Natural killer cell treated with Interleukin-12 subunit alpha and Interleukin-12 subunit beta and Interleukin-15 and Interleukin-18, amount 100 ng/mL, for 72 hours (primary cell): ENCODE results near the gene DENND1A. TPM values are rescaled to one million over a fixed set of nuclear protein-coding genes. Genes with fewer than 3 reads are reported as not detected.
"Not testable (repeated sequence)": the region's sequence is repeated elsewhere in the genome, so short reads cannot be mapped to it uniquely, and the experiment has no call there.

ENCODE experiments used
- ATAC-seq, 2 donors: fragments of 150-1000 bp; cut with Tn5 transposase in 1 of 2; sonication (Bioruptor Pico), chemical (Tn5 transposase) in 1 of 2; 2 replicates each; pipeline ENCODE4 v1.10.0; 2021
- DNase-seq: peaks from one replicate; pipeline ENCODE4 v3.0.0; 2022; ENCODE audit warnings: low spot score
- H3K27ac Mint-ChIP-seq, 2 donors: 1 replicate in 1 of 2; 2 replicates in 1 of 2; pipeline ENCODE4 v1.8.0; 2022; ENCODE audit warnings: mixed read lengths in 2 of 2, mild to moderate bottlenecking in 1 of 2, moderate library complexity in 1 of 2
- H3K27me3 Mint-ChIP-seq, 2 donors: 1 replicate in 1 of 2; 2 replicates in 1 of 2; pipeline ENCODE4 v1.8.0; 2022; ENCODE audit warnings: mixed read lengths in 2 of 2
- H3K36me3 Mint-ChIP-seq: one replicate; pipeline ENCODE4 v1.8.0; 2022; ENCODE audit warnings: mixed read lengths
- H3K4me1 Mint-ChIP-seq, 2 donors: 1 replicate in 1 of 2; 2 replicates in 1 of 2; pipeline ENCODE4 v1.8.0; 2022; ENCODE audit warnings: low read depth in 2 of 2, mixed read lengths in 2 of 2, mild to moderate bottlenecking in 1 of 2
- H3K4me3 Mint-ChIP-seq: one replicate; pipeline ENCODE4 v1.8.0; 2022; ENCODE audit warnings: mixed read lengths
- H3K9me3 Mint-ChIP-seq: 2 replicates; pipeline ENCODE4 v1.8.0; 2022; ENCODE audit warnings: mixed read lengths
- total RNA-seq, 2 donors: library from RNA; stranded (reverse); gene quantifications; one replicate each; pipeline ENCODE4 v1.2.3, GENCODE V29; 2022

DENND1A gene
- total RNA-seq, 2 donors from 2014 or later: 24.6 to 28.8 TPM

- peaks cover 6% of the 10 kb centered on the region for H3K36me3 Mint-ChIP-seq
- DNase-seq (no peak), ATAC-seq (no peak)
- no peak overlapping the region for H3K27ac Mint-ChIP-seq
- H3K4me1 Mint-ChIP-seq: peaks cover 19 to 26% of the 10 kb centered on the region in 2 donors
- peaks cover 0 to 8% of the 10 kb centered on the region in 2 donors for H3K27me3 Mint-ChIP-seq
- no peak overlapping the region for H3K4me3 Mint-ChIP-seq
- no peaks in the 10 kb centered on the region for H3K9me3 Mint-ChIP-seq
Observed at GRCh38 chr9:123642291-123643278, 287.3 kb downstream of the DENND1A start.

GRCh38 chr9:123640792-123641222 lies 289.1 kb downstream of the DENND1A start:
- H3K4me1 Mint-ChIP-seq: peaks cover 21 to 35% of the 10 kb centered on the region in 2 donors
- no peak overlapping the region for H3K4me3 Mint-ChIP-seq
- DNase-seq (no peak), ATAC-seq (peak; percentile 80 to 89)
- peaks cover 0 to 8% of the 10 kb centered on the region in 2 donors for H3K27me3 Mint-ChIP-seq
- no peaks in the 10 kb centered on the region for H3K9me3 Mint-ChIP-seq
- peaks cover 6% of the 10 kb centered on the region for H3K36me3 Mint-ChIP-seq
- H3K27ac Mint-ChIP-seq: peak overlapping the region in 1 of 2 donors; percentile 16

- Mint-ChIP-seq H3K4me1 (peaks cover 23 to 35% of the 10 kb centered on the region in 2 donors), H3K9me3 (no peaks in the 10 kb centered on the region), H3K27me3 (peaks cover 0 to 10% of the 10 kb centered on the region in 2 donors), H3K27ac (peak overlapping the region in 1 of 2 donors; percentile 45), H3K4me3 (no peak overlapping the region), H3K36me3 (peaks cover 6% of the 10 kb centered on the region)
- no peak for DNase-seq
- no peak for ATAC-seq
Observed at GRCh38 chr9:123639743-123640142, 290.2 kb downstream of the DENND1A start.

GRCh38 chr9:123637945-123638634 lies 291.8 kb downstream of the DENND1A start:
- no peaks in the 10 kb centered on the region for H3K9me3 Mint-ChIP-seq
- peaks cover 0 to 13% of the 10 kb centered on the region in 2 donors for H3K27me3 Mint-ChIP-seq
- H3K27ac Mint-ChIP-seq: peak overlapping the region; percentile 10 to 44
- DNase-seq (no peak), ATAC-seq (peak; percentile 53 to 68)
- peak overlapping the region; percentile 83 for H3K4me3 Mint-ChIP-seq
- peaks cover 24 to 35% of the 10 kb centered on the region in 2 donors for H3K4me1 Mint-ChIP-seq
- no peaks in the 10 kb centered on the region for H3K36me3 Mint-ChIP-seq

GRCh38 chr9:123637606-123637944 lies 292.4 kb downstream of the DENND1A start:
- DNase-seq (no peak), ATAC-seq (no peak)
- no peaks in the 10 kb centered on the region for H3K36me3 Mint-ChIP-seq
- H3K27ac Mint-ChIP-seq: peak overlapping the region; percentile 10 to 44
- H3K9me3 Mint-ChIP-seq: no peaks in the 10 kb centered on the region
- H3K4me3 Mint-ChIP-seq: peak overlapping the region; percentile 83
- H3K4me1 Mint-ChIP-seq: peaks cover 24 to 35% of the 10 kb centered on the region in 2 donors
- H3K27me3 Mint-ChIP-seq: peaks cover 0 to 13% of the 10 kb centered on the region in 2 donors

GRCh38 chr9:123636805-123637204 lies 293.1 kb downstream of the DENND1A start:
- not testable (repeated sequence) for H3K4me3 Mint-ChIP-seq, H3K27ac Mint-ChIP-seq, H3K36me3 Mint-ChIP-seq, DNase-seq, ATAC-seq, H3K9me3 Mint-ChIP-seq
- Mint-ChIP-seq H3K27me3 (peaks cover 0 to 15% of the 10 kb centered on the region in 2 donors), H3K4me1 (peaks cover 24 to 35% of the 10 kb centered on the region in 2 donors)

GRCh38 chr9:123631862-123632261 lies 298.1 kb downstream of the DENND1A start:
- H3K4me3 Mint-ChIP-seq: no peak overlapping the region
- peaks cover 1 to 2% of the 10 kb centered on the region in 2 donors for H3K4me1 Mint-ChIP-seq
- H3K27ac Mint-ChIP-seq: no peak overlapping the region
- DNase-seq: no peak
- peaks cover 18% of the 10 kb centered on the region for H3K36me3 Mint-ChIP-seq
- ATAC-seq: no peak
- peaks cover 0 to 7% of the 10 kb centered on the region in 2 donors for H3K27me3 Mint-ChIP-seq
- no peaks in the 10 kb centered on the region for H3K9me3 Mint-ChIP-seq

GRCh38 chr9:123630233-123630632 lies 299.7 kb downstream of the DENND1A start:
- Mint-ChIP-seq H3K9me3 (no peaks in the 10 kb centered on the region), H3K36me3 (peaks cover 18% of the 10 kb centered on the region), H3K27me3 (peaks cover 0 to 7% of the 10 kb centered on the region in 2 donors), H3K27ac (no peak overlapping the region), H3K4me3 (no peak overlapping the region), H3K4me1 (peaks cover 0 to 2% of the 10 kb centered on the region in 2 donors)
- ATAC-seq (no peak), DNase-seq (no peak)

GRCh38 chr9:123629531-123629930 lies 300.4 kb downstream of the DENND1A start:
- no peak overlapping the region for H3K27ac Mint-ChIP-seq
- H3K4me3 Mint-ChIP-seq: no peak overlapping the region
- DNase-seq: no peak
- H3K36me3 Mint-ChIP-seq: peaks cover 22% of the 10 kb centered on the region
- no peaks in the 10 kb centered on the region for H3K4me1 Mint-ChIP-seq
- peaks cover 0 to 3% of the 10 kb centered on the region in 2 donors for H3K27me3 Mint-ChIP-seq
- no peak for ATAC-seq
- H3K9me3 Mint-ChIP-seq: no peaks in the 10 kb centered on the region

- ATAC-seq (no peak), DNase-seq (no peak)
- H3K4me3 Mint-ChIP-seq: no peak overlapping the region
- H3K27ac Mint-ChIP-seq: no peak overlapping the region
- no peaks in the 10 kb centered on the region for H3K27me3 Mint-ChIP-seq
- H3K36me3 Mint-ChIP-seq: peaks cover 7% of the 10 kb centered on the region
- no peaks in the 10 kb centered on the region for H3K9me3 Mint-ChIP-seq
- H3K4me1 Mint-ChIP-seq: peaks cover 0 to 3% of the 10 kb centered on the region in 2 donors
Observed at GRCh38 chr9:123622711-123623241, 307.1 kb downstream of the DENND1A start.

GRCh38 chr9:123620239-123620638 lies 309.7 kb downstream of the DENND1A start:
- Mint-ChIP-seq H3K36me3 (peaks cover 6% of the 10 kb centered on the region), H3K4me1 (peaks cover 7 to 27% of the 10 kb centered on the region in 2 donors), H3K9me3 (no peaks in the 10 kb centered on the region), H3K27ac (no peak overlapping the region), H3K27me3 (no peaks in the 10 kb centered on the region), H3K4me3 (no peak overlapping the region)
- no peak for DNase-seq
- no peak for ATAC-seq

GRCh38 chr9:123617952-123618678 lies 311.8 kb downstream of the DENND1A start:
- peaks cover 7 to 27% of the 10 kb centered on the region in 2 donors for H3K4me1 Mint-ChIP-seq
- H3K27me3 Mint-ChIP-seq: no peaks in the 10 kb centered on the region
- H3K27ac Mint-ChIP-seq: no peak overlapping the region
- no peaks in the 10 kb centered on the region for H3K36me3 Mint-ChIP-seq
- no peak overlapping the region for H3K4me3 Mint-ChIP-seq
- no peaks in the 10 kb centered on the region for H3K9me3 Mint-ChIP-seq
- DNase-seq: no peak
- ATAC-seq: no peak

- no peak overlapping the region for H3K27ac Mint-ChIP-seq
- H3K4me3 Mint-ChIP-seq: no peak overlapping the region
- H3K36me3 Mint-ChIP-seq: no peaks in the 10 kb centered on the region
- ATAC-seq (no peak), DNase-seq (no peak)
- H3K27me3 Mint-ChIP-seq: no peaks in the 10 kb centered on the region
- H3K4me1 Mint-ChIP-seq: peaks cover 7 to 27% of the 10 kb centered on the region in 2 donors
- no peaks in the 10 kb centered on the region for H3K9me3 Mint-ChIP-seq
Observed at GRCh38 chr9:123617286-123617685, 312.6 kb downstream of the DENND1A start.
